Breast epithelium (tissue), 4 donors: ENCODE measurements around the gene RAD51C. TPM values are rescaled to one million over a fixed set of nuclear protein-coding genes. Genes with fewer than 3 reads are reported as not detected.
"Not testable (repeated sequence)": the region's sequence is repeated elsewhere in the genome, so short reads cannot be mapped to it uniquely, and the experiment has no call there.

Experiments used
- DNase-seq, 2 donors: peaks; one replicate each; pipeline ENCODE4 v3.0.0-alpha.2; 2019; ENCODE audit warnings: low spot score in 2 of 2
- H3K27ac ChIP-seq, 2 donors: fragments of 200-600 bp; sonication (generic) in 1 of 2; one replicate each; pipeline ENCODE4 v1.5.1; 2016 to 2019; ENCODE audit warnings: mild to moderate bottlenecking in 1 of 2
- H3K27me3 ChIP-seq, 2 donors: fragments of 200-600 bp; sonication (generic) in 1 of 2; one replicate each; pipeline versions ENCODE4 v1.5.1 to v1.6.0; 2017 to 2019; ENCODE audit warnings: control low read depth in 1 of 2, mild to moderate bottlenecking in 1 of 2
- H3K36me3 ChIP-seq: fragments of 200-600 bp; one replicate; pipeline ENCODE4 v1.5.1; 2019
- H3K4me1 ChIP-seq, 2 donors: fragments of 200-600 bp; sonication (generic); one replicate each; pipeline ENCODE4 v1.5.1; 2016 to 2019; ENCODE audit warnings: control low read depth in 1 of 2
- H3K4me3 ChIP-seq, 3 donors: fragments of 200-600 bp; sonication (generic); 1 replicate in 2 of 3; 2 replicates in 1 of 3; pipeline ENCODE4 v1.5.1; 2016 to 2019; ENCODE audit warnings: mild to moderate bottlenecking in 3 of 3, moderate library complexity in 2 of 3
- H3K9me3 ChIP-seq, 2 donors: fragments of 200-600 bp; sonication (generic) in 1 of 2; one replicate each; pipeline ENCODE4 v1.5.1; 2016 to 2019; ENCODE audit warnings: control low read depth in 1 of 2
- CTCF ChIP-seq, 3 donors: fragments of 450-650 bp; IDR thresholded peaks; one replicate each; pipeline ENCODE4 v1.5.1; 2016 to 2017; ENCODE audit warnings: antibody characterized with exemption in 3 of 3, mild to moderate bottlenecking in 3 of 3, moderate library complexity in 3 of 3
- POLR2A ChIP-seq: fragments of 450-650 bp; IDR thresholded peaks from one replicate; pipeline ENCODE4 v1.6.1; 2016; ENCODE audit warnings: antibody characterized with exemption, mild to moderate bottlenecking, moderate library complexity
- POLR2AphosphoS5 ChIP-seq, 3 donors: sonication (generic); formaldehyde crosslinking; IDR thresholded peaks; one replicate each; pipeline ENCODE4 v1.6.1; 2017; ENCODE audit warnings: antibody characterized with exemption in 3 of 3
- intact Hi-C: fragments of 100-400 bp; cut with DNase I; formaldehyde crosslinking; loops from one replicate; pipeline ENCODE4 v1.15.1; 2023; ENCODE audit warnings: low total_unique reads
- total RNA-seq, 3 donors: library from RNA; depleted of rRNA; stranded (reverse); fragments of >200 nt; gene quantifications; one replicate each; pipeline ENCODE4 v1.1.0, GENCODE V29; 2016

RAD51C gene
- 10 to 100 TPM; 26.2 to 27.7 (median 27.5) TPM for total RNA-seq

DNA sequence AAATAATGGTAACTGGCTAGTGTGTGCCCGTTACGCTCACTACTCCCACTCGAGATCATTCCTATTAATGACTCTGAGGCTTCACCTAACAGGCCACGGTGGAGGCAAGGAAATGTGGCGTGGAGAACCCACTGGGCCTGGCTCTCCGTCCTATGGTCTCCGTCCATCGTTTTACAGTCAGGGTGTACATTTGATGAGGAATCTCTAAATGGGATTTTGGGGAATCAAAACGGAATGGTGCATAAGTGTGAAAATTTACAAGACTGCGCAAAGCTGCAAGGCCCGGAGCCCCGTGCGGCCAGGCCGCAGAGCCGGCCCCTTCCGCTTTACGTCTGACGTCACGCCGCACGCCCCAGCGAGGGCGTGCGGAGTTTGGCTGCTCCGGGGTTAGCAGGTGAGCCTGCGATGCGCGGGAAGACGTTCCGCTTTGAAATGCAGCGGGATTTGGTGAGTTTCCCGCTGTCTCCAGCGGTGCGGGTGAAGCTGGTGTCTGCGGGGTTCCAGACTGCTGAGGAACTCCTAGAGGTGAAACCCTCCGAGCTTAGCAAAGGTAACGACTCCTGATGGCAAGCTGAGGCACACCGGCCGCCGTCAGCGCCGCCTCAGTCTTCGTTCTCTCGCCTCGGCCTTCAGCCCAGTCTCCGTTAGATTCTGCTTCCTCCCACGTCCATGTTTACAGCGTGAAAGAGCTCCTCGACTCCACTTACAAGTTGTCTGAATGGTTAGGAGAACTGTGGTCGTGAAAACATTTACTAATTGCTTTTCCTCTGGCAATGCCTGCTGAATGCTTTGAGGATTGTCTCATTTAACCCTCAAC is at the start of gene RAD51C:
RAD51C (plus strand) TSS at position 364 of the 817 bp plus-strand sequence; CDS start at position 406, 42 bp downstream.
- H3K9me3 ChIP-seq: no peaks in the 10 kb centered on the region
- intact Hi-C loops: no loop called here
- no peaks in the 10 kb centered on the region for H3K36me3 ChIP-seq
- no peak for TF ChIP-seq CTCF (IDR thresholded peaks at IDR 0.05)
- peak; percentile 67 for TF ChIP-seq POLR2A
- TF ChIP-seq POLR2AphosphoS5 (IDR thresholded peaks at IDR 0.05): peak in 2 of 3 donors; percentile 73 to 86
- peak within 1 kb of the TSS; percentile 54 to 79 (median 71) for H3K4me3 ChIP-seq
- H3K27ac ChIP-seq: peak within 1 kb of the TSS; percentile 87 to 91
- peak; percentile 61 to 67 for DNase-seq
- no peaks in the 10 kb centered on the region for H3K4me1 ChIP-seq
- H3K27me3 ChIP-seq: no peaks in the 10 kb centered on the region

DNA sequence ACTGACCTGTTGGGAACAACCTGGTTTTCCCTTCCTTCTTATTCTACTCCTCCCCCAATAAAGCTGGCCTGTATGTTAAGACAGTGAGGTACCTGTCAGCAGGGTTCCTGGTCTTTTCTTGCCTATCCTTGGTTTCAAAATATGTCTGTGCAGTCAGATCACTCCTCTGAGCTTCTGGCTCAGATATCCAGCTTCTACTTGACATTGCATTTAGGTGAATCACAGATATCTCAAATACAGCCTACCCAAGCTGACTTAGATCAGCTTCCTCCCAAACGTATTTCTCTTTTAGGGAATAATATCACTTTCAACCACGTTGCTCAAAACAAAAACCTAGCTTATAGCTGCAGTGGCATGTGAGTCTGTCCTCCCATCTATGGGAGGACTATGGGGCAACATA is 49.3 kb upstream of the RAD51C start:
- no peaks in the 10 kb centered on the region for H3K27me3 ChIP-seq
- H3K27ac ChIP-seq: no peak overlapping the region
- H3K4me1 ChIP-seq: no peaks in the 10 kb centered on the region
- no peaks in the 10 kb centered on the region for H3K9me3 ChIP-seq
- no peak for TF ChIP-seq POLR2A
- TF ChIP-seq POLR2AphosphoS5 (IDR thresholded peaks at IDR 0.05): no peak
- TF ChIP-seq CTCF (IDR thresholded peaks at IDR 0.05): no peak
- intact Hi-C loops: no loop called here
- H3K36me3 ChIP-seq: no peaks in the 10 kb centered on the region
- H3K4me3 ChIP-seq: no peak overlapping the region
- DNase-seq: no peak

GRCh38 chr17:58648236-58648635 is 44.2 kb upstream of the RAD51C start:
- no peak for TF ChIP-seq CTCF (IDR thresholded peaks at IDR 0.05)
- no peak for TF ChIP-seq POLR2A
- TF ChIP-seq POLR2AphosphoS5 (IDR thresholded peaks at IDR 0.05): no peak
- H3K4me1 ChIP-seq: no peaks in the 10 kb centered on the region
- H3K27me3 ChIP-seq: no peaks in the 10 kb centered on the region
- no peak overlapping the region for H3K27ac ChIP-seq
- no peaks in the 10 kb centered on the region for H3K36me3 ChIP-seq
- no peak overlapping the region for H3K4me3 ChIP-seq
- intact Hi-C loops: no loop called here
- no peaks in the 10 kb centered on the region for H3K9me3 ChIP-seq
- no peak for DNase-seq

GRCh38 chr17:58657962-58658803 is 34.2 kb upstream of the RAD51C start:
- not testable (repeated sequence) for H3K36me3 ChIP-seq, DNase-seq, H3K27me3 ChIP-seq, H3K4me1 ChIP-seq, H3K9me3 ChIP-seq
- intact Hi-C loops: loop anchor here (5.0 kb wide), 1 partner anchor 1356 kb away; no protein-coding TSS in a partner anchor
- Histone ChIP-seq H3K4me3 (peak overlapping the region; percentile 27 to 62 (median 46)), H3K27ac (peak overlapping the region; percentile 88 to 89)

DNA sequence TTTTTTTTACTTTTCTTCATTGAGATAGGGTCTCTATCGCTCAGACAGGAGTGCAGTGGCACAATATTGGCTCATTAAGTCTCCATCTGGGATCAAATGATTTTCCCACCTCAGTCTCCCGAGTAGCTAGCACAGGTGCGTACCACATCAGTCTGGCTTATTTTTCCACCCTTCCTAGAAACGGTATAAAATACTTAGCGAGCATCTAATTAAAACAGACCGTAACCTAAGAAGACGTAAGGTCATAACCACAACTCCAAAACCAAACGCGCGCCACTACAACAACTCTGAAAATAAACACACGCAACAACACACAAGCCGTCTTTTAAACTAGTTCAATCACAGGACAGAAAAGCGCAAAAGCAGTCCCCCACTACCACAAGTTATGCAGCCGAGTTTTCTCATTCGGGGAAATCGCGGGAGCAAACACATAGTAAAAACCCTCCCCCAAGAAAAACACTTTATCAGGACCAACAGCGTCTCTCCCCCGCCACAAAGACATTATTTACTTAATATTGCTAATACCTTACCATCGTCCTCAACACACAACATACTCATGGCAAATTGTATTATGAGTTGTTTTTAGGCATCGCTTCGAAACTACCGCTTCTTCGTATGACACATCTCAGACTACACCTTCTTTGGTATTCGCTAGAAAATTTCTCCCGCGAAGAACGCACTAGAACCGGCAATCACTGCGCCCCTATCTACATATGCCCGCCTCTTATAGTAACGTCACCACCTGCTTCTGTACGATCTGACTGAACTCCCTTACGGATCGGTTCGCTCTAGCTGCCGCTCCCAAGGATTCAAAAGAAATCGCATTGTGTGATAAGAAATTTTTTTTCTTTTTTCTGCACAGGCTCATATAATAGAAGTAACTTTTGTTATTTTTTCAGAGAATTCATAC is 33.3 kb upstream of the RAD51C start:
- no peaks in the 10 kb centered on the region for H3K4me1 ChIP-seq
- no peaks in the 10 kb centered on the region for H3K9me3 ChIP-seq
- TF ChIP-seq POLR2A (peak; percentile 89), CTCF (IDR thresholded peaks at IDR 0.05) (peak in 1 of 3 donors; percentile 23), POLR2AphosphoS5 (IDR thresholded peaks at IDR 0.05) (peak; percentile 63 to 99 (median 98))
- H3K4me3 ChIP-seq: peak overlapping the region; percentile 27 to 62 (median 46)
- peak; percentile 77 to 83 for DNase-seq
- H3K27ac ChIP-seq: peak overlapping the region; percentile 88 to 89
- H3K27me3 ChIP-seq: no peaks in the 10 kb centered on the region
- intact Hi-C loops: loop anchor here (5.0 kb wide), 1 partner anchor 1357 kb away; no protein-coding TSS in a partner anchor
- no peaks in the 10 kb centered on the region for H3K36me3 ChIP-seq

DNA sequence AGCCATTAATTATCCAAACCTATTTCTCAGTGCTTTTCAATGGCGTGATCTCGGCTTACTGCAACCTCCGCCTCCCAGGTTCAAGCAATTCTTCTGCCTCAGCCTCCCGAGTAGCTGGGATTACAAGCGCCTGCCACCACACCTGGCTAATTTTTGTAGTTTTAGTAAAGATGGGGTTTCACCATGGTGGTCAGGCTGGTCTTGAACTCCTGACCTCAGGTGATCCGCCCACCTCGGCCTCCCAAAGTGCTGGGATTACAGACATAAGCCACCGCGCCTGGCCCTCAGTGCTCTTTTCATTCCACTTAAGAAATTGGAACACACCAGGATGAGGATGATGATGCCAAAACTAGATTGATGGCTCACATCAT is 32.7 kb upstream of the RAD51C start:
- peak overlapping the region; percentile 27 to 62 (median 46) for H3K4me3 ChIP-seq
- H3K9me3 ChIP-seq, H3K27me3 ChIP-seq, DNase-seq, H3K36me3 ChIP-seq, H3K4me1 ChIP-seq: not testable (repeated sequence)
- intact Hi-C loops: loop anchor here (5.0 kb wide), 1 partner anchor 1357 kb away; no protein-coding TSS in a partner anchor
- H3K27ac ChIP-seq: peak overlapping the region in 1 of 2 donors; percentile 89
